AG09319 (cell line): ENCODE measurements around the gene NLRP1.

Experiments
- DNase-seq: peaks from one replicate; pipeline ENCODE4 v3.0.0-alpha.2; 2010; ENCODE audit warnings: low read depth; ENCODE audit errors: extremely low read depth
- TF ChIP-seq, protein P1 (sequence below): IDR thresholded peaks from 2 replicates; pipeline ENCODE4 v1.5.1; 2011; ENCODE audit warnings: low read depth, mild to moderate bottlenecking, inconsistent platforms, low read length, moderate library complexity

The NLRP1 gene

DNA sequence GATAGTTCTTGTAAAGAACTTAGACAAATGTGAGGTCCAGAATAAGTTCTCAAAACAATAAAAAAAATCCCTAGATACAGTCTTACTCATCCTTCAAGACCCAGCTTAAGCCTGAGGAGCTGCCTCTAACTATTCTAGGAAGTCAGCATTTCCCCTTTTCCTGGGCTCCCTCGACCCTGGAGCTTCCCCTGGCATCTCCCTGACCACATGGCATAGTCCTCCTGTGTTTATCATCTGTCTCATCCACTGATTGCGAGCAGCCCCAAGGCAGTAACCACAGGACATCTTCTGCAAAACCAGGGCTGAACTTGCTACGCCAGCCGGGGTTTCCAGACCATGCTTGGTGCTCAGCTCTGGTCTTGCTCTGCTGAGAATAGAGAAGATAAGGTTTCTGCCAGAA lies 36.7 kb upstream of the NLRP1 start:
- no peak for DNase-seq

DNA sequence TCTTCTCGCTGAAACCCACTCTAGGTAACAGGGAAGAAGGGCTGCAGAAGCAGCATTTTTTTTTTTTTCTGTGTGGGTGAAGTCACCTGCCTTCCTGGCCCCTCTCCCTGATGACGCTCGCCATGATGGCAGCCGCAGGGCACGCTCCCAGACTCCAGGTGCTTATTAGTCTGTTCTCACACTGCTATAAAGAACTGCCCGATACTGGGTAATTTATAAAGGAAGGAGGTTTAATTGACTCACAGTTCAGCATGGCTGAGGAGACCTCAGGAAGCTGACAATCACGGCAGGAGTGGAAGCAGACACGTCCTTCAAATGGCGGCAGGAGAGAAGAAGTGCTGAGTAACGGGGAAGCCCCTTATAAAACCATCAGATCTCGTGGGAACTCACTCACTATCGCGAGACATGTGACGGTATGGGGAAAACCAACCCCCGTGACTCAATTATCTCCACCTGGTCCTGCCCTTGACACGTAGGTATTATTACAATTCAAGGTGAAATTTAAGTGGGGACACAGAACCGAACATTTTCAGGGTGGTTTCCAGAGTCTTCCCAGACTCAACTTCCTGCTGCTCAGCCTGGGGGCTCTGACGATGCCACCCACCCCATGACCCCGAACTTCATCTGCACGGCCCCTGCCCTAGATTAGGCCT lies 34.9 kb upstream of the NLRP1 start:
- TF ChIP-seq, protein P1, sequence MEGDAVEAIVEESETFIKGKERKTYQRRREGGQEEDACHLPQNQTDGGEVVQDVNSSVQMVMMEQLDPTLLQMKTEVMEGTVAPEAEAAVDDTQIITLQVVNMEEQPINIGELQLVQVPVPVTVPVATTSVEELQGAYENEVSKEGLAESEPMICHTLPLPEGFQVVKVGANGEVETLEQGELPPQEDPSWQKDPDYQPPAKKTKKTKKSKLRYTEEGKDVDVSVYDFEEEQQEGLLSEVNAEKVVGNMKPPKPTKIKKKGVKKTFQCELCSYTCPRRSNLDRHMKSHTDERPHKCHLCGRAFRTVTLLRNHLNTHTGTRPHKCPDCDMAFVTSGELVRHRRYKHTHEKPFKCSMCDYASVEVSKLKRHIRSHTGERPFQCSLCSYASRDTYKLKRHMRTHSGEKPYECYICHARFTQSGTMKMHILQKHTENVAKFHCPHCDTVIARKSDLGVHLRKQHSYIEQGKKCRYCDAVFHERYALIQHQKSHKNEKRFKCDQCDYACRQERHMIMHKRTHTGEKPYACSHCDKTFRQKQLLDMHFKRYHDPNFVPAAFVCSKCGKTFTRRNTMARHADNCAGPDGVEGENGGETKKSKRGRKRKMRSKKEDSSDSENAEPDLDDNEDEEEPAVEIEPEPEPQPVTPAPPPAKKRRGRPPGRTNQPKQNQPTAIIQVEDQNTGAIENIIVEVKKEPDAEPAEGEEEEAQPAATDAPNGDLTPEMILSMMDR, result no peak
- no peak for DNase-seq

More for the DNA sequence above, 36.7 kb upstream of the NLRP1 start:
- TF ChIP-seq, protein P1, result no peak

DNA sequence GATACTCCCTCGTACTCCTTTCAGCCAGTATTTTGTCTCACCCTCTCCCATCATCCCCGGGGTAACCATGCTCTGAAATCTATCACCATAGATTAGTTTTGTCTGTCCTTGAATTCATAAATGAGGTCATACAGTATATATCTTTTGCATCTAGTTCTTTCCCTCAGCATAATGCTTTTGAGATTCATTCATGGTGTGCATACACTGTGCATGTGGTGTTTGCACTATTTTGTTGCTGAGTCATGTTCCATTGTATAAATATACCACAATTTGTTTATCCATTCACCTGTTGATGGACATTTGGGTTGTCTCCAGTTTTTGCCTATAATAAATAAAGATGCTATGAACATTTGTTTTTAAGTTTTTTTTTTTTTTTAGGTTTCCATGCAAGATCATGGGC lies 34.2 kb upstream of the NLRP1 start:
- TF ChIP-seq, protein P1, result no peak
- DNase-seq, result no peak

DNA sequence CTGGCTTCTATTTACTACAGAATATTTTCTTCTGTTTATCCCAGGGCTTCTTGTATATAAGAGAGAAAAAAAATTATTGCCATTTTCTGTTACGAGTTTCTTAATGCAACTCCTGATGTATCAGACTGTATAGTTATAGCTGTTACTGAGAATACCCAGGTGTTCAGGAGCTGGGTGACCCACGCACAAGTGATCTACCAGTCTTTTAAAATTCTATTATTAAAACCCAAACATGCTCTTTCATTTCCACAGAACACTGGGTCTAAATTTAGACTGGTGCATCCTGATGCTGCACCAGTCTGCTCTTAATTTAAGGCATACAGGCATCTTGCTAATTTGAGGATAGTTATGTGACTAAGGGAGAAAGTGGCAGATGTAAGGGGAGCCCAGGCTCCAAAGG lies 31.2 kb upstream of the NLRP1 start:
- TF ChIP-seq, protein P1, result no peak
- DNase-seq, result no peak

DNA sequence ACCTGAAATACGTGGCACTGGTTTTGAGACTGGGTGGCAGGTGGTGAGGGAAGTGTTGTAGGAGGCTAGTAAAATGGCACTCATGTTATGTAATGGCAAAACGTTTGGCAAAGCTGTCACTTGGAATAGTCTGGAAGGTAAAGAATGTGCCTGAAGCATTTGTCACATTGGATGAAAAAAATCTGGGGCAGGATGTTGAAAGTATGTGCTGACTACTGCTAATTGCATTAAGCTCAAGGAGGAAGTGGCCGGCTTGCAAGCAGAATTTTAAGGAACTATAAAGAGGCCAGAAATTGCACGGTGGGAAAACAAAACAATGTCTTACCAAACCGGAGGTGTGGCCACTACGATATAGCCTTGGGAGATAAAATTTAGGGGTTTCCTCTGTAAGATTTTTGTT lies 26.6 kb upstream of the NLRP1 start:
- DNase-seq, result no peak
- TF ChIP-seq, protein P1, result no peak

DNA sequence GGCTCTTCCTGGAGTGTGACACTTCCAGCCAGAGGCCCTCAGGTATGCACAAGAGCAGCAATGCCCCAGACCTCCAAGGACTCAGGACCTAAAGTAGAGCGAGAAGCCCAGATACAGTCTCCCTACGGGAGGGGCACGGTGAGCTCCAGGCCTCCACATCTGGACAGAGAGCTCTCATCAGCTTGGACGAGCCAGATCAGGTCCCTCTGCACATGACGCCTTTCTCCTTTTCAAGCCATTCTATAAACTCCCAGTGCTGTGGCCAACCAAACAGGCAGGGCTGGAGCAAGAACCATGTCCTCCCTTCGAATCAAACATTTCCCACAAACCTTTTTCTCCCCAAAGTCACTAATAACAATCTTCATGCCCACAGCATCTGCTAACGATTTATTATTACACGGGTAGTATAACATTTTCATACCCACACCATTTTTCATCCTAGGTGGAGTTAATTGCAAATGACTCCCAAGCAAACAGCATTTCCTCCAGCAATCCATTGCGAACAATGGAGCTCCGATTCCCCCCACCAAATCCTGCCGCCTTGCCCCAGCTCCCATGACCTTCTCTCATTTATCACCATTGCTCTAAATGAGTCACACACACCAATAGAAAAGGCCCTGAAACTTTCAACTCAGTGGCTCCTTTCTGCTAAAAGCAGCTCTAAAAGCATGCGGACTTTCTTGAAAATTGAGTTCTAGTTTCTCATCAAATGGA lies 24.2 kb upstream of the NLRP1 start:
- no peak for DNase-seq
- TF ChIP-seq, protein P1, result no peak

DNA sequence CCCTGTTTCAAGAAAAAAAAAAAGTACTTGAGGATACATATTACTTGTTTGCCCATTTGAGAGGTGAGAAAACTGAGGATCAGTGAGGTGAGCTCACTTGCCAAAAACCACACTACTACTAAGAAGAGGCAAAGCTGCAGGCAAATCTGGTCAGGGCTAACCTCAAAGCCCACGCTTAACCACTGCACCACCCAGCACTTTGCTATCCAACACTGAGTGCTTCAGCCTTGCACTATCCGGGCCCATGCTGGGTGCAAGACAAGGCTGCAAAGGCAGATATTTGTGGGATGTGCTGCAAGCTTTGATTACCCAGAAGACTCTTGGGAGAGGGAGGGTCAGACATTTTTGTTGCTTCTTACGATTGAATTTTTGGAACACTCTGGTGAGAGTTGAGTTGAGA lies 23.6 kb upstream of the NLRP1 start:
- TF ChIP-seq, protein P1, result no peak
- no peak for DNase-seq
